Measurements from ENCODE around the gene ANXA1.

ANXA1 gene

DNA sequence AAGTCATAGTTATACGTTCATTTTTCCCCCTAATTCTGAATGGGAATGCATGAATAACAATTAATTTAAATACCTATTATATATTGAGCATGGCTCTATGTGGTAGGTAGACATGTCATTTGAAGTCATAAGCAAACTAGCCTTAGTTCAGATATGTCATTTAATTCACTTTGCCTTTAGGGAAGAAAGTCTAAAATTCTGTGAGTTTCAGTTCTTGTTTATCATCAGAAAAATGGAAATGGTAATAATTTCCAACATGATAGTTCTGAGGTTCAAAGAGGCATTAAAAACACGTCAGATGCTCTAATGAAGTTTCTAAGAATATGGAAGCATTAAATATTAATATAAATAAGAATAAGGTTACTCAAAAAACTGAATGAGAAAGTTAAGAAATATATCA, 13.1 kb upstream of the ANXA1 start:
- DNase-seq: no peak

GRCh38 chr9:73141282-73141681, 10.4 kb upstream of the ANXA1 start:
- DNase-seq: no peak

GRCh38 chr9:73143711-73144328, 7.8 kb upstream of the ANXA1 start:
- no peak for DNase-seq

GRCh38 chr9:73146111-73146815, 5.4 kb upstream of the ANXA1 start:
- no peak for DNase-seq

- no peak for DNase-seq
These were observed 3.2 kb upstream of the ANXA1 start for GRCh38 chr9:73148447-73148937.

- no peak for DNase-seq
These were observed 2.1 kb upstream of the ANXA1 start for GRCh38 chr9:73149371-73150067.

GRCh38 chr9:73152543-73152844, 829 bp downstream of the ANXA1 start:
- DNase-seq: no peak

- no peak for DNase-seq
These were observed 1.3 kb downstream of the ANXA1 start for GRCh38 chr9:73152953-73153352.

- no peak for DNase-seq
These were observed 2.1 kb downstream of the ANXA1 start for GRCh38 chr9:73153793-73154227.

DNA sequence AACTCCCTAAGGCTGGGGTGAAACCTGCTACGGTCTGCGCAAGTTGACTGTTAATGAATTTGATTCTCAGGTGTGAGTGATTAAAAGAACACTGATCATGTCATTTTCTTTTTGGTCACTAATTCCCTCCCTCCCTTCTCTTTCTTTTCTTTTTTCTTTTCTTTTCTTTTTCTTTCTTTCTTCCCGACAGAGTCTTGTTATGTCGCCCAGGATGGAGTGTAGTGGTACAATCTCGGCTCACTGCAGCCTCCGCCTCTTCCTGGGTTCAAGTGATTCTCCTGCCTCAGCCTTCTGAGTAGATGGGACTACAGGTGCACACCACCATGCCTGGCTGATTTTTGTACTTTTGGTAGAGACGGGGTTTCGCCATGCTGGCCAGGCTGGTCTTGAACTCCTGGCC, 2.6 kb downstream of the ANXA1 start:
- DNase-seq: no peak

GRCh38 chr9:73154722-73155121, 3.1 kb downstream of the ANXA1 start:
- DNase-seq: no peak

DNA sequence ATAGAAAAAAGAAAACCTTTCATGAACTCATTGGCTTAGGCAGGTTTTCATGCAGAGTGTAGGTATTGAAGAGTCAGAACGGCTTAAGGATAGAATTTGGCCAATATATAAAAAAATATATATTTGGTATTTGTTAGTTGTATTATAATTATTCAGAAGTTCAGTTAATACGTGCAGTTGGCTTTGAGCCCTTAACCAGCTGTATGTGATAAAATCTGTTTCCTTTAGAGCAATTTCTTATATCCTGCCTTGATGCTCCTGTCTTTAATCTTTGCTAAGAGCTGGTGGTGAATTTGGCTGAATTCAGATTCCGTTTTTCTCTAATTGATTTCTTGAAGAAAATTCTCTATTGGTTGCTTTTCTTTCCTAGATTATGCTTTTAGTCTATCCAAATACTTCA, 3.7 kb downstream of the ANXA1 start:
- no peak for DNase-seq

- no peak for DNase-seq
These were observed 4.6 kb downstream of the ANXA1 start for GRCh38 chr9:73155968-73156864.

DNA sequence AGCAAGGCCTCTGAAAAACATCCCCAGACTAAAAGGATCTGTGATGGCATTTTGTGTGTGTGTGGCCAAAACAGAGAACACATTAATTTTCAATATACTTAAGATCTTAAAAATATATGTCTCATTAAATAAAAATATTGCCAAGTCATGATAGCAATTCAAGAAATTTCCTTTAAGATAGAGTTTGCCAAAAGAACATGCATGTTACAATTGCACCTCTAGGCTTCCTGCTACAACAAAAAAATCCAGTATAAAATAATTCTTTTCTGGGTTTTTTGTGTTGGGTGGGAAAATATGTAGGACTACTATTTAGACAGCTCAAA, 5.2 kb downstream of the ANXA1 start:
- DNase-seq: no peak

- no peak for DNase-seq
These were observed 6.1 kb downstream of the ANXA1 start for GRCh38 chr9:73157811-73158210.

GRCh38 chr9:73158723-73159122, 7.1 kb downstream of the ANXA1 start:
- DNase-seq: no peak

GRCh38 chr9:73160868-73161267, 9.2 kb downstream of the ANXA1 start:
- DNase-seq: no peak

- no peak for DNase-seq
These were observed 11.5 kb downstream of the ANXA1 start for GRCh38 chr9:73162987-73163768.

DNA sequence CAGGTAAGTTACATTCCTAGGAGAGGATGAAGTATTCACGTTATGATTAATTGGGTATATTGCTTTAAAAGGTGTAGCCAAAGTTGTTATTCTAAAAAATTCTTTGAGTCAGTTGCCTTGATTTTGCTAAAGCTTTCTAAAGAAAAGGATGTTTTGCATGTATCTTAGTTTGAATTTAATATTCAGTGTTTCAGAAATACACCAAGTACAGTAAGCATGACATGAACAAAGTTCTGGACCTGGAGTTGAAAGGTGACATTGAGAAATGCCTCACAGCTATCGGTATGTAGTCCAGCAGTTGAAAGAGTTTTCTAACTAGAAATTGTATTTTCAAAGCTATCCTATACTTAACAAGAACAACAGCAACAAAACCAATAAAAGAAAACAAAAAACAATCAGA, 14.2 kb downstream of the ANXA1 start:
- no peak for DNase-seq

GRCh38 chr9:73166468-73166867, 14.8 kb downstream of the ANXA1 start:
- no peak for DNase-seq

DNA sequence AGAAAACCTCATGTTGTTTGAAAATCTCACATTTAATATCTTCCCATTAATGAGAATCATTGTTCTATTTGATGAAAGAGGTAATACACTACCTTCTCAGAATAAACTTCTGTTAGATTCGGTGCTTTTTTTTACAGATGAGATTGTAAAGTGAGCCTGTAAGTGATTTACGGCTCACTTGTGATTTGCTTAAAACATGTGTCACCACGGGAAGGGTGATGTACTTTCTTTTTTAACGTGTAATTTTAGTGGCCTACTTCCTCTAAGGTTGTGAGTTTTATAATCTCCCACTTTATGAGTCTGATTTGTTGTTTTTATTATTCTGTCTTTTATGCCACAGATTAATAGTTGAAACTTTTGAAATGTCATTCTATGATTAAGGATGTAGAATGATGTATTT, 15.9 kb downstream of the ANXA1 start:
- no peak for DNase-seq

GRCh38 chr9:73168298-73168934, 16.8 kb downstream of the ANXA1 start:
- no peak for DNase-seq

All from NCI-H2227 treated with DMSO at 0.1 percent for 48 hours (cell line).